Loucy (cell line): ENCODE data around the gene FRRS1L.

Experiments
- CTCF ChIP-seq: fragments of 200-600 bp; sonication (generic); conservative IDR thresholded peaks from 2 replicates; pipeline ENCODE4 v1.5.1; 2014; ENCODE audit warnings: mild to moderate bottlenecking, antibody characterized with exemption, low read length
- EZH2phosphoT487 ChIP-seq: fragments of 200-600 bp; IDR thresholded peaks from 2 replicates; pipeline ENCODE4 v1.6.1; 2018; ENCODE audit warnings: antibody characterized with exemption, mild to moderate bottlenecking, moderate library complexity, borderline replicate concordance

DNA sequence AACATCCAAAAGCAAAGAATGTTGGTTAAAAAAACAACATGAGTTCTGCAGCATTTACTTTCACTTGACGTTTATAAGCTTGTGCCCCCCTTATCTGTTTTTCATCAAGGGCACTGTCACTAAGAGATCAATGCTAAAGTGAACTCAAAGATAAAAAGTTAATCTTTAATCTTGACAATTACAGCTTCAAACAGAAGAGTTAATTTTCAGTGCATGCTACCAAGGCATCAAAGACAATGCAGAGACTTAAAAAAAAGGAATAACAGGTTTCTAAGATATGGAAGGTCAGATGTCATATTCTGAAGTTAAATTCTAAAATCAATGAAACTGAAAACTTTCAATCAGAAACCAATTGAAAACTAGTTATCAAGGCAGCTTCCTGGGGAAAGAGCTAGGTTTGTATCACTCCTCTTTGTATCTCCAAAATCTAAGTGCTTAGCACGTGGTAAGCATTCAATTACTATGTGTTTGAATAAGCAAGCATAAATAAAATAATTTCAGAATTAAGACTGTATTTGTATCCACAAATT, 84.9 kb downstream of the FRRS1L start:
- TF ChIP-seq CTCF, result no peak
- TF ChIP-seq EZH2phosphoT487, result no peak
